OCI-LY1 (cell line): ENCODE measurements around the gene CHN2.

Experiments
- EZH2 ChIP-seq: fragments of 200-600 bp; sonication (generic), shearing (Covaris generic); IDR thresholded peaks from 2 replicates; pipeline ENCODE4 v1.8.0; 2017; ENCODE audit warnings: borderline replicate concordance, mixed run types, mild to moderate bottlenecking, antibody characterized with exemption, low read length, moderate library complexity, mixed read lengths
- TF ChIP-seq, protein P1 (sequence below): fragments of 200-600 bp; sonication (generic), shearing (Covaris generic); IDR thresholded peaks from 2 replicates; pipeline ENCODE4 v1.5.1; 2017; ENCODE audit warnings: mild to moderate bottlenecking, antibody characterized with exemption, low read length, moderate library complexity, mixed read lengths

DNA sequence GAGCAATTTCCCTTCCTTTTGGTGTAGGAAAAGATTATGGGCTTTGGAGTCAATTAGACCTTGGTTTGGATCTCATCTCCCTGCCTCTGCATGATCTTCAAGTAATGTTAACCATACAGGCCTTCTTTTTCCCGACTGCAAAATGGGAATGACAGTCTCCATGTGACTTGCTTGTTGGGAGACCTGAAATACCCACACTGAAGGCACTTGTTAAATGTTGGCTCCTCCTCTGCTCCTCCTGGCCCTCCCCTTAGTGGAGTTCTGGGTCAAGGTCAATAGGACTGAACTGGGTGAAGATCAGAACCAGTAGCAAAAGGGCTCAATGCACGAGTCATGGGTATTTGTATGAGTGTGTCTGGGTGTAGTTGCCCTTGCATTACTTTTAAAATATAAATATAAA, 189.7 kb downstream of the CHN2 start:
- TF ChIP-seq, protein P1, sequence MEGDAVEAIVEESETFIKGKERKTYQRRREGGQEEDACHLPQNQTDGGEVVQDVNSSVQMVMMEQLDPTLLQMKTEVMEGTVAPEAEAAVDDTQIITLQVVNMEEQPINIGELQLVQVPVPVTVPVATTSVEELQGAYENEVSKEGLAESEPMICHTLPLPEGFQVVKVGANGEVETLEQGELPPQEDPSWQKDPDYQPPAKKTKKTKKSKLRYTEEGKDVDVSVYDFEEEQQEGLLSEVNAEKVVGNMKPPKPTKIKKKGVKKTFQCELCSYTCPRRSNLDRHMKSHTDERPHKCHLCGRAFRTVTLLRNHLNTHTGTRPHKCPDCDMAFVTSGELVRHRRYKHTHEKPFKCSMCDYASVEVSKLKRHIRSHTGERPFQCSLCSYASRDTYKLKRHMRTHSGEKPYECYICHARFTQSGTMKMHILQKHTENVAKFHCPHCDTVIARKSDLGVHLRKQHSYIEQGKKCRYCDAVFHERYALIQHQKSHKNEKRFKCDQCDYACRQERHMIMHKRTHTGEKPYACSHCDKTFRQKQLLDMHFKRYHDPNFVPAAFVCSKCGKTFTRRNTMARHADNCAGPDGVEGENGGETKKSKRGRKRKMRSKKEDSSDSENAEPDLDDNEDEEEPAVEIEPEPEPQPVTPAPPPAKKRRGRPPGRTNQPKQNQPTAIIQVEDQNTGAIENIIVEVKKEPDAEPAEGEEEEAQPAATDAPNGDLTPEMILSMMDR = no peak
- TF ChIP-seq EZH2 = no peak
